Gastrocnemius medialis (tissue), 4 donors: ENCODE results near the gene FSIP1.

Experiments
- CTCF ChIP-seq, 5 experiments: fragments of 450-650 bp in 3 of 5; fragments of 200-600 bp in 2 of 5; sonication (generic) in 2 of 5; IDR thresholded peaks in 4 of 5; conservative IDR thresholded peaks in 1 of 5; 1 replicate in 4 of 5; 2 replicates in 1 of 5; pipeline ENCODE4 v1.5.1; 2016 to 2019; ENCODE audit warnings: antibody characterized with exemption in 5 of 5, mild to moderate bottlenecking in 3 of 5, moderate library complexity in 3 of 5
- POLR2A ChIP-seq, 2 donors: fragments of 450-650 bp; IDR thresholded peaks; one replicate each; pipeline ENCODE4 v1.6.1; 2017; ENCODE audit warnings: antibody characterized with exemption in 2 of 2, mild to moderate bottlenecking in 2 of 2, moderate library complexity in 2 of 2

- TF ChIP-seq CTCF (IDR thresholded peaks at IDR 0.05 in 4 of 5, conservative IDR thresholded peaks at IDR 0.05 in 1 of 5) = no peak
- TF ChIP-seq POLR2A (IDR thresholded peaks at IDR 0.05) = no peak
Measured at GRCh38 chr15:39728845-39729244, 53.8 kb downstream of the FSIP1 start.
